Trophoblast cell (in vitro differentiated cells and primary cell): ENCODE data around the gene TAS2R10.

ENCODE experiments used
- DNase-seq, 2 donors: peaks; one replicate each; pipeline ENCODE4 v3.0.0-alpha.2; 2016
- H2AFZ ChIP-seq: 2 replicates; pipeline ENCODE4 v1.6.1; 2013; ENCODE audit warnings: low read length, moderate library complexity, mild to moderate bottlenecking; ENCODE audit not compliant: insufficient read depth, poor library complexity
- H2AK5ac ChIP-seq: 2 replicates; pipeline ENCODE4 v1.6.1; 2013; ENCODE audit warnings: mild to moderate bottlenecking, low read length
- H2BK120ac ChIP-seq: 2 replicates; pipeline ENCODE4 v1.6.1; 2013; ENCODE audit warnings: low read length, mild to moderate bottlenecking, moderate library complexity; ENCODE audit not compliant: insufficient read depth, poor library complexity
- H2BK12ac ChIP-seq: 2 replicates; pipeline ENCODE4 v1.6.1; 2013; ENCODE audit warnings: mild to moderate bottlenecking, low read length, moderate library complexity
- H2BK5ac ChIP-seq: 2 replicates; pipeline ENCODE4 v1.6.1; 2013; ENCODE audit warnings: low read length, low read depth, moderate library complexity, mild to moderate bottlenecking; ENCODE audit not compliant: poor library complexity
- H3K14ac ChIP-seq: 2 replicates; pipeline ENCODE4 v1.6.1; 2013; ENCODE audit warnings: mild to moderate bottlenecking, low read length
- H3K18ac ChIP-seq: 2 replicates; pipeline ENCODE4 v1.6.1; 2013; ENCODE audit warnings: mild to moderate bottlenecking, low read length
- H3K23ac ChIP-seq: 2 replicates; pipeline ENCODE4 v1.6.1; 2013; ENCODE audit warnings: low read length
- H3K27ac ChIP-seq: 2 replicates; pipeline ENCODE4 v1.5.1; 2013; ENCODE audit warnings: low read depth, mild to moderate bottlenecking, inconsistent platforms, low read length, moderate library complexity
- H3K27me3 ChIP-seq: 2 replicates; pipeline ENCODE4 v1.6.1; 2013; ENCODE audit warnings: inconsistent platforms, mild to moderate bottlenecking, low read length, moderate library complexity; ENCODE audit not compliant: insufficient read depth
- H3K36me3 ChIP-seq, 2 experiments: 1 replicate in 1 of 2; 2 replicates in 1 of 2; pipeline ENCODE4 v1.6.1; 2013; ENCODE audit warnings: low read length in 2 of 2, mild to moderate bottlenecking in 2 of 2, moderate library complexity in 1 of 2; ENCODE audit not compliant: insufficient read depth in 2 of 2, control insufficient read depth in 1 of 2
- H3K4ac ChIP-seq: 2 replicates; pipeline ENCODE4 v1.6.1; 2013; ENCODE audit warnings: low read depth, mild to moderate bottlenecking, low read length, moderate library complexity
- H3K4me1 ChIP-seq, 2 experiments: 1 replicate in 1 of 2; 2 replicates in 1 of 2; pipeline ENCODE4 v1.6.1; 2013; ENCODE audit warnings: low read length in 2 of 2, mild to moderate bottlenecking in 2 of 2, moderate library complexity in 1 of 2; ENCODE audit not compliant: insufficient read depth in 2 of 2, control insufficient read depth in 1 of 2
- H3K4me2 ChIP-seq: 2 replicates; pipeline ENCODE4 v1.6.1; 2013; ENCODE audit warnings: inconsistent platforms, mild to moderate bottlenecking, low read length, moderate library complexity
- H3K4me3 ChIP-seq: 2 replicates; pipeline ENCODE4 v1.5.1; 2013; ENCODE audit warnings: mild to moderate bottlenecking, low read depth, low read length, inconsistent platforms
- H3K79me1 ChIP-seq: one replicate; pipeline ENCODE4 v1.6.1; 2013; ENCODE audit warnings: low read length
- H3K79me2 ChIP-seq: 2 replicates; pipeline ENCODE4 v1.6.1; 2013; ENCODE audit warnings: low read length, mild to moderate bottlenecking; ENCODE audit not compliant: control insufficient read depth, insufficient read depth, poor library complexity
- H3K9ac ChIP-seq: 2 replicates; pipeline ENCODE4 v1.6.1; 2013; ENCODE audit warnings: mild to moderate bottlenecking, low read length
- H3K9me3 ChIP-seq: 2 replicates; pipeline ENCODE4 v1.6.1; 2013; ENCODE audit warnings: low read depth, mild to moderate bottlenecking, control low read depth, inconsistent platforms, low read length; ENCODE audit not compliant: insufficient read depth
- H4K12ac ChIP-seq: 2 replicates; pipeline ENCODE4 v1.6.1; 2013; ENCODE audit warnings: low read depth, mild to moderate bottlenecking, low read length, moderate library complexity
- H4K8ac ChIP-seq: 2 replicates; pipeline ENCODE4 v1.6.1; 2013; ENCODE audit warnings: low read depth, mild to moderate bottlenecking, low read length, moderate library complexity
- H4K91ac ChIP-seq: one replicate; pipeline ENCODE4 v1.6.1; 2013; ENCODE audit warnings: low read depth, mild to moderate bottlenecking, low read length, moderate library complexity
- WGBS: extraction: QIAGEN DNeasy Blood & Tissue Kit; methylation state at CpG from one replicate; pipeline ENCODE4 v1.1.7; 2013; ENCODE audit warnings: missing lambda C conversion rate; ENCODE audit not compliant: insufficient read length, insufficient coverage; ENCODE audit errors: extremely low coverage; 5-methylcytosine and 5-hydroxymethylcytosine counted together

TAS2R10 gene

DNA sequence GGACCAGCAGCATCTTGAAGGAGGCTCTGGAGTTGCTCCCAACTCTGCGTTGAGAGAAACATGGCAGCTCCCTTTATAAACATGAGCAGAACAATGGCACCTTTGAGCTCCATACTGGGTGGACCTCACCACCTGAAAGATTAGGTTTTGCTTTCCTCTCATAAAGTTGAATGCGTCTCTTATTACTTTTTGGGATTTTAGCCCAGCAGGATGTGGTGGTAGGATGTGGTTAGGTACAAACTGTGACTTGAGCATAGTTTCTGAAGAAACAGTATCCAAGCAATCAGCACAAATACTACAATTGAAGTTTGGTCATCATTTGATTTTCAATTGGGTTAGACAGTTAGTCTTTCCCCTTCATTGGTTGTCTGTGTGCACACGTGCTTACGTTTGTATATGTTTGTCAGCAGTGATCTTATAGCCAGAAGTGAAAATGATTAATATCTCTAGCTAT lies 23.3 kb upstream of the TAS2R10 start, which contains the start of gene PRR4:
PRR4 (minus strand) TSS at position 51 of the 454 bp plus-strand sequence; CDS start at position 13, 38 bp downstream.
- no peaks in the 10 kb centered on the region for H3K79me1 ChIP-seq
- H3K4me2 ChIP-seq: no peak within 1 kb of the TSS
- no peak within 1 kb of the TSS for H2BK5ac ChIP-seq

GRCh38 chr12:10847744-10848143 lies 21.6 kb upstream of the TAS2R10 start:
- Histone ChIP-seq H3K36me3 (peaks cover 1 to 3% of the 10 kb centered on the region in 2 experiments), H3K23ac (no peak overlapping the region), H2BK12ac (no peak overlapping the region), H2BK5ac (no peak overlapping the region), H3K9ac (peak overlapping the region; percentile 46), H4K12ac (no peak overlapping the region), H3K4me1 (no peaks in the 10 kb centered on the region), H4K91ac (no peak overlapping the region), H3K4ac (no peak overlapping the region), H2BK120ac (no peak overlapping the region), H2AFZ (no peak overlapping the region), H4K8ac (no peak overlapping the region), H3K4me3 (no peak overlapping the region), H3K9me3 (no peaks in the 10 kb centered on the region), H3K79me1 (no peaks in the 10 kb centered on the region), H3K18ac (no peak overlapping the region), H3K27ac (no peak overlapping the region), H2AK5ac (no peak overlapping the region), H3K14ac (no peak overlapping the region), H3K27me3 (no peaks in the 10 kb centered on the region), H3K4me2 (no peak overlapping the region), H3K79me2 (no peaks in the 10 kb centered on the region)
- DNase-seq: no peak
- WGBS: no CpG with 5 or more reads among the region's 2 CpGs

More for the DNA sequence above, 23.3 kb upstream of the TAS2R10 start, which contains the start of gene PRR4:
- no peak within 1 kb of the TSS for H2AFZ ChIP-seq
- no peak within 1 kb of the TSS for H3K27ac ChIP-seq
- no peaks in the 10 kb centered on the region for H3K79me2 ChIP-seq
- H3K27me3 ChIP-seq: no peaks in the 10 kb centered on the region
- no peak within 1 kb of the TSS for H2BK120ac ChIP-seq
- no peak within 1 kb of the TSS for H4K8ac ChIP-seq
- H4K12ac ChIP-seq: no peak within 1 kb of the TSS
- no peak within 1 kb of the TSS for H3K9ac ChIP-seq
- no CpG with 5 or more reads among the region's 4 CpGs for WGBS
- H2AK5ac ChIP-seq: no peak within 1 kb of the TSS
- H3K9me3 ChIP-seq: peaks cover 4% of the 10 kb centered on the region
- no peak within 1 kb of the TSS for H4K91ac ChIP-seq
- H2BK12ac ChIP-seq: no peak within 1 kb of the TSS
- no peak within 1 kb of the TSS for H3K23ac ChIP-seq
- H3K4ac ChIP-seq: no peak within 1 kb of the TSS
- H3K18ac ChIP-seq: no peak within 1 kb of the TSS
- DNase-seq: no peak
- H3K4me3 ChIP-seq: no peak within 1 kb of the TSS
- no peaks in the 10 kb centered on the region for H3K4me1 ChIP-seq
- H3K14ac ChIP-seq: no peak within 1 kb of the TSS
- H3K36me3 ChIP-seq: peaks cover 1 to 3% of the 10 kb centered on the region in 2 experiments

GRCh38 chr12:10842862-10843261 lies 16.7 kb upstream of the TAS2R10 start:
- H4K91ac ChIP-seq: no peak overlapping the region
- H3K79me2 ChIP-seq: no peaks in the 10 kb centered on the region
- no peak overlapping the region for H2AK5ac ChIP-seq
- H2BK5ac ChIP-seq: no peak overlapping the region
- no peaks in the 10 kb centered on the region for H3K9me3 ChIP-seq
- no peak overlapping the region for H3K27ac ChIP-seq
- H3K14ac ChIP-seq: no peak overlapping the region
- H3K4me2 ChIP-seq: no peak overlapping the region
- H3K4me1 ChIP-seq: no peaks in the 10 kb centered on the region
- no peak overlapping the region for H3K4ac ChIP-seq
- no peak overlapping the region for H3K18ac ChIP-seq
- H3K9ac ChIP-seq: no peak overlapping the region
- DNase-seq: no peak
- peak overlapping the region; percentile 74 for H3K23ac ChIP-seq
- H4K8ac ChIP-seq: no peak overlapping the region
- no CpG with 5 or more reads among the region's 2 CpGs for WGBS
- H4K12ac ChIP-seq: no peak overlapping the region
- no peak overlapping the region for H3K4me3 ChIP-seq
- H3K36me3 ChIP-seq: peaks cover 1 to 3% of the 10 kb centered on the region in 2 experiments
- no peak overlapping the region for H2BK120ac ChIP-seq
- no peak overlapping the region for H2AFZ ChIP-seq
- no peak overlapping the region for H2BK12ac ChIP-seq
- no peaks in the 10 kb centered on the region for H3K27me3 ChIP-seq
- no peaks in the 10 kb centered on the region for H3K79me1 ChIP-seq

DNA sequence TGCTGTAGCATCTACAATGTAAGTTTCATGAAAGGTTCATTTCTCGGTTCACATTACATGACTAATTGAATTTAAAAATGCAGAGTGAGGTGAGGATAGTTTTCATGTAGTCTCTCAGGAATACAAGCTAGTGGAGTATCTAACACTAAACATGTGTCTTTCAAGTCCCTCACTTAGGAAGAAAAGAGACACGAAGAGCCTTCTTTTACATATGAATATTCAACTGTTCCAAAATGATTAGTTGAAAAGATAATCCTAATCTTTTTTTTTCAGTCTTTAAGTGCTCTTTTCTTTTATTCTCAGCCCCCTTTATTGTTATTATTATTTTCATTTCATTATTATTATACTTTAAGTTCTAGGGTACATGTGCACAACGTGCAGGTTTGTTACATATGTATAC lies 12.3 kb upstream of the TAS2R10 start:
- no peak overlapping the region for H4K8ac ChIP-seq
- no peak overlapping the region for H2BK120ac ChIP-seq
- H3K79me1 ChIP-seq: no peaks in the 10 kb centered on the region
- no peaks in the 10 kb centered on the region for H3K27me3 ChIP-seq
- no peaks in the 10 kb centered on the region for H3K4me1 ChIP-seq
- no peak overlapping the region for H2BK5ac ChIP-seq
- H2BK12ac ChIP-seq: no peak overlapping the region
- H3K23ac ChIP-seq: no peak overlapping the region
- no peak for DNase-seq
- no peak overlapping the region for H3K9ac ChIP-seq
- H2AFZ ChIP-seq: no peak overlapping the region
- WGBS: no CpG with 5 or more reads among the region's 3 CpGs
- H3K4ac ChIP-seq: no peak overlapping the region
- H3K79me2 ChIP-seq: no peaks in the 10 kb centered on the region
- no peak overlapping the region for H3K4me3 ChIP-seq
- H4K91ac ChIP-seq: no peak overlapping the region
- no peak overlapping the region for H3K14ac ChIP-seq
- no peak overlapping the region for H3K18ac ChIP-seq
- H3K9me3 ChIP-seq: no peaks in the 10 kb centered on the region
- no peak overlapping the region for H3K27ac ChIP-seq
- H3K4me2 ChIP-seq: no peak overlapping the region
- H3K36me3 ChIP-seq: no peaks in the 10 kb centered on the region
- no peak overlapping the region for H4K12ac ChIP-seq
- no peak overlapping the region for H2AK5ac ChIP-seq
